ENCODE measurements around the gene ALX4.

DNA sequence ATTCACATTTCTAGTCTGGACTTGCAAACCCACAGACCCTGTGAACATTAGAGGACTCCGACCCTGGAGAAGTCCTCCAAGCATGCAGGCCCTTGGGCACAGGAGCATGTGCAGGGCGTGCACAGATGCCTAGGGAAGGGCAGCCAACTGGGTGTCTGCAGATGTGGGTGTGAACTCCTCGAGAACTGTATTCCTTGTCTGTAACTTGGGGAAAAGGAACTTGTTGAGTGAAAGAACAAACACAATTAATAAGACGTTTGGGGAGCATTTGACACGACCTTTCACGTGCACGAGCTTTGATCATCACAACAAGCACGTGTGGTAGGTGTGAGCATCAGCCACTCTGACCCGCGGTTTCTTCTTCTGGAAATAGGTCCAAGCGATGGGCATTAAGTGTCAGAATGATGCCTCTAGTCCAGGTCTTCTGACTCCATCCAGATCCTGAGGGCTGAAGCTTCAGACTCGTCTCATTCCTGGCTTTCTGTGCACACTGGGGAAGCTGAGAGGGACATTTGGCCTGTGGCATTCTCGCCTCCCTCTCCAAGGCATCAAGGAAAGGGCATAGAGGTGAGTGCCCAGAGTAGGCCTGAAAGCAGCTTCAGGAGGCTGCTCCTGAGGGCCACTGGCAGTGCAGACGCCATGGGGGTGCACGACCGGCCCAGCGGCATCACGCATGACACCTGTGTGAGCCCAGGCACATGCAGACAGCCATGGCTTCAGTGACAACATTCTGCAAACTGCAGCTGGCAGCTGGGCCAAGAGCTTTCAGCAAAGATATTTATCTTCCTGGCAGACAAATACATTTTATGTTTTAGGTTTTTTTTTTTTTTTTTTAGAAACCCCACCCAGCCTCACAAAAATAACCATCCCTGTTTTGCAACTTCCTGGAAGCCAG is 32.5 kb downstream of the ALX4 start:
- TF ChIP-seq, protein P1, sequence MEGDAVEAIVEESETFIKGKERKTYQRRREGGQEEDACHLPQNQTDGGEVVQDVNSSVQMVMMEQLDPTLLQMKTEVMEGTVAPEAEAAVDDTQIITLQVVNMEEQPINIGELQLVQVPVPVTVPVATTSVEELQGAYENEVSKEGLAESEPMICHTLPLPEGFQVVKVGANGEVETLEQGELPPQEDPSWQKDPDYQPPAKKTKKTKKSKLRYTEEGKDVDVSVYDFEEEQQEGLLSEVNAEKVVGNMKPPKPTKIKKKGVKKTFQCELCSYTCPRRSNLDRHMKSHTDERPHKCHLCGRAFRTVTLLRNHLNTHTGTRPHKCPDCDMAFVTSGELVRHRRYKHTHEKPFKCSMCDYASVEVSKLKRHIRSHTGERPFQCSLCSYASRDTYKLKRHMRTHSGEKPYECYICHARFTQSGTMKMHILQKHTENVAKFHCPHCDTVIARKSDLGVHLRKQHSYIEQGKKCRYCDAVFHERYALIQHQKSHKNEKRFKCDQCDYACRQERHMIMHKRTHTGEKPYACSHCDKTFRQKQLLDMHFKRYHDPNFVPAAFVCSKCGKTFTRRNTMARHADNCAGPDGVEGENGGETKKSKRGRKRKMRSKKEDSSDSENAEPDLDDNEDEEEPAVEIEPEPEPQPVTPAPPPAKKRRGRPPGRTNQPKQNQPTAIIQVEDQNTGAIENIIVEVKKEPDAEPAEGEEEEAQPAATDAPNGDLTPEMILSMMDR (IDR thresholded peaks at IDR 0.05), result no peak
- no peak for TF ChIP-seq POLR2A (IDR thresholded peaks at IDR 0.05)
